Loucy (cell line): ENCODE measurements around the gene PHACTR2.

ENCODE experiments used
- EZH2phosphoT487 ChIP-seq: fragments of 200-600 bp; IDR thresholded peaks from 2 replicates; pipeline ENCODE4 v1.6.1; 2018; ENCODE audit warnings: antibody characterized with exemption, mild to moderate bottlenecking, moderate library complexity, borderline replicate concordance
- TF ChIP-seq, protein P1 (sequence below): fragments of 200-600 bp; sonication (generic); conservative IDR thresholded peaks from 2 replicates; pipeline ENCODE4 v1.5.1; 2014; ENCODE audit warnings: mild to moderate bottlenecking, antibody characterized with exemption, low read length

DNA sequence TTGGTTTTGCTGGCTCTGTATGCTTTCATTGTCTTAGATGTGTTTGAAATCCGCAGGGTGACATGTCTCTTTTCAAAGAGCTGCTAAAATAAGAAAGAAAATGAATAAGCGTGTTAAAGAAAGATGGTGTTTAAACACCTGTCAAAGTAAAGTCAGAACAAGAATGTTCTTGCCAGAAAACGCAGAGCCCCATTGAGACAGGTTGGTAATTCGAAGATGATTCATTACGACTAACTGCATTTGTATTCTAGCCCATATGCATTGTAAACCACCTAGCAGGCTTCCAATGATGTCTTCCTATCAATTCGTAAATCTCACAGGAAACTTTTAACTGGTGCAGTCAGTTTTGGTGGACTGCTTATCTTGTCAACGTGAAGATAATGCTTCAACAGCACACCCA lies 16.8 kb downstream of the PHACTR2 start:
- TF ChIP-seq, protein P1, sequence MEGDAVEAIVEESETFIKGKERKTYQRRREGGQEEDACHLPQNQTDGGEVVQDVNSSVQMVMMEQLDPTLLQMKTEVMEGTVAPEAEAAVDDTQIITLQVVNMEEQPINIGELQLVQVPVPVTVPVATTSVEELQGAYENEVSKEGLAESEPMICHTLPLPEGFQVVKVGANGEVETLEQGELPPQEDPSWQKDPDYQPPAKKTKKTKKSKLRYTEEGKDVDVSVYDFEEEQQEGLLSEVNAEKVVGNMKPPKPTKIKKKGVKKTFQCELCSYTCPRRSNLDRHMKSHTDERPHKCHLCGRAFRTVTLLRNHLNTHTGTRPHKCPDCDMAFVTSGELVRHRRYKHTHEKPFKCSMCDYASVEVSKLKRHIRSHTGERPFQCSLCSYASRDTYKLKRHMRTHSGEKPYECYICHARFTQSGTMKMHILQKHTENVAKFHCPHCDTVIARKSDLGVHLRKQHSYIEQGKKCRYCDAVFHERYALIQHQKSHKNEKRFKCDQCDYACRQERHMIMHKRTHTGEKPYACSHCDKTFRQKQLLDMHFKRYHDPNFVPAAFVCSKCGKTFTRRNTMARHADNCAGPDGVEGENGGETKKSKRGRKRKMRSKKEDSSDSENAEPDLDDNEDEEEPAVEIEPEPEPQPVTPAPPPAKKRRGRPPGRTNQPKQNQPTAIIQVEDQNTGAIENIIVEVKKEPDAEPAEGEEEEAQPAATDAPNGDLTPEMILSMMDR = no peak
- TF ChIP-seq EZH2phosphoT487 = no peak
